ENCODE results near the gene FOXK1.
A peak's percentile ranks its signal among the peaks of the same experiment; 100 is the strongest.

Gene FOXK1

GRCh38 chr7:4745971-4746919 is 64.2 kb downstream of the FOXK1 start:
- no peak for DNase-seq

GRCh38 chr7:4747013-4747412 is 64.9 kb downstream of the FOXK1 start:
- no peak for DNase-seq

DNA sequence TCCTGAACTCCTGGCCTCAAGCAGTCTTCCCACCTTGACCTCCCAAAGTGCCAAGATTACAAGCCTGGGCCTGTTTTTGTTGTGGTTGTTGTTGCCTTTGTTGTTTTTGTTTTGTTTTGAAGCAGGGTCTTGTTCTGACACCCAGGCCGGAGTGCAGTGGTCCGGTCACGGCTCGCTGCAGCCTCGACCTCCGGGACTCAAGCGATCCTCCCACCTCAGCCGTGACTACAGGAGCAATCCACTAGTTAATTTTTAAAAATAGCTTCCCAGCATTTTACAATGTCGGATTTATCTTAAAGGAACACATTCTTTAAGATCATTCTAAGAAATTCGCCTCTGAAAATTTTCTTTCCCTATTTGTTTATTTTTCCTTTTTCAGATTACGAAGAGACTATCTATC is 65.7 kb downstream of the FOXK1 start:
- DNase-seq, result no peak

DNA sequence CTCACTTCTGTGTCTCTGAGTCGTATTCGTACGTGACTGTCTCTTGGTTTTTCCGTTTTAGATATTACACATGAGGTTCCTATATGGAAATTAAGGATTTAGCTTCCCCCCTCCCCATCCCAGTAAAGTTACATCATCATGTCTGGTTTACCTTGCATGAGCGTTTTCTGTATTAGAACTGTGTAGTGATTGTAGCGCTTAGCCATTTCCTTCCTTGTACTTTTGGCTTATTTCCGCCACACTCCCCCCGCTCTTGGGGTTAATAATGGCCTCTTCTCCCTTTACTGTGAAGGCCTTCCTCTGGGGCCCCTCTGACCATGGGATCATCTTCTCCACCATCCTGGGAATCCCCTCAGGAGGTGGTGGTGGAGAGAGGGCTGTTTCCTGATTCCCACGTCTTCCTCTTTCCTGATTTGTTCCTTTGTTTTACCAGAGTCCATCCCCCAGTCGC is 66.2 kb downstream of the FOXK1 start:
- DNase-seq, result no peak

DNA sequence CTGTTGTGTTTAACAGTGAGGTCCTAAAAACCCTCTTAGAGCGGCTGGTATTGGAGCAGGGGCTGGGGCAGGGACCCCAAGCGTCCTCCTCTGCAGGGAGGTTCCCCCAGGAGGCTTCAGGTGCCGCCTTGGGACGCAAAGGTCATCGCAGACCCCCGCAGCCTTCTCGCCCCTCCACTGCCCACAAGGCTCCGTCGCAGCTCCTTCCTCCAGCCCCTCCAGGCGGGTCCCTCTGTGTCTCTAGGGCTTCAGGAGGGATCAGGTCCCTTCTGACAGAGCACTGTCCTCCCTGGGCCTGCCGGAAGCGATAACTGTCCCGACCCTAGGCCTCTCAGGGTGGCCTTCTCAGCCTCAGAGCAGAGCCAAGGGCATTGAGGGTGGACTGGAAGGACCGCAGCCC is 67.3 kb downstream of the FOXK1 start:
- DNase-seq, result no peak

GRCh38 chr7:4749798-4750197 is 67.7 kb downstream of the FOXK1 start:
- no peak for DNase-seq

GRCh38 chr7:4751398-4751947 is 69.4 kb downstream of the FOXK1 start:
- DNase-seq, result no peak

GRCh38 chr7:4753598-4754432 is 71.7 kb downstream of the FOXK1 start:
- DNase-seq, result peak; percentile 33

DNA sequence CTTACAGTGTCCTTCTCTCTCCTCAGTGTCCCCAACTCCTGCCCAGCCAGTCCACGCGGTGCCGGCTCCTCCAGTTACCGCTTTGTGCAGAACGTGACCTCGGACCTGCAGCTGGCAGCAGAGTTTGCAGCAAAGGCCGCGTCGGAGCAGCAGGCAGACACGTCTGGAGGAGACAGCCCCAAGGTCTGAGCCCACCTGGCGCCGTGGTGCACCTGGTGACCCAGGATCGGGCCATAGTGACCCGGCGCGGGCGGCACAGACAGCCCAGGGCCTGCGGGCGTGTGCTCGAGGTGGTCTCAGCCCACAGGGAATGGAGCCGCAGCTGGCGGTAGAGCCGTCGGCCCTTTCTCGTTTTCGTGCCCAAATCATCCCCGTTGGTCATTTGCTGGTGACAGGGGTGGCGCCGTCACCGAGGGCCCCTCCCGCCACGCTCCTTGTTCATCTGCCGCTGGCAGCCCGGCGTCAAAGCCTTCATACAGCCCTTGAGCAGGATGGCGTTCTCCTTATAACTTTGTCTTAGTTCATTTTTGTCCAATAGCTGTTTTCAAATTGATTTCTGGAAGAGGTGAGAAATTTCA is 72.4 kb downstream of the FOXK1 start:
- no peak for DNase-seq

GRCh38 chr7:4755045-4755444 is 73.0 kb downstream of the FOXK1 start:
- DNase-seq, result no peak

GRCh38 chr7:4758111-4758510 is 76.0 kb downstream of the FOXK1 start:
- DNase-seq, result no peak

GRCh38 chr7:4758791-4759190 is 76.7 kb downstream of the FOXK1 start:
- no peak for DNase-seq

DNA sequence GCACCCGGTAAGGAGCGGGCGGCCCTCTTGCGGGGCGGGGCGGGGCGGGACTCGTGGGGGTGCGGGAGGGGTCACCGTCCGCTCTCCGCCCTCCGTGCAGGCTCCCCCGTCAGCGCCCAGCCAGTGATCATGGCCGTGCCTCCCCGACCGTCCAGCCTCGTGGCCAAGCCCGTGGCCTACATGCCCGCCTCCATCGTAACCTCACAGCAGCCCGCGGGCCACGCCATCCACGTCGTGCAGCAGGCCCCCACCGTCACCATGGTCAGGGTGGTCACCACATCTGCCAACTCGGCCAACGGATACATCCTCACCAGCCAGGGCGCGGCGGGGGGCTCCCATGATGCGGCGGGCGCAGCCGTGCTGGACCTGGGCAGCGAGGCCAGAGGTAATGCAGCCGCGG is 77.1 kb downstream of the FOXK1 start:
- no peak for DNase-seq

DNA sequence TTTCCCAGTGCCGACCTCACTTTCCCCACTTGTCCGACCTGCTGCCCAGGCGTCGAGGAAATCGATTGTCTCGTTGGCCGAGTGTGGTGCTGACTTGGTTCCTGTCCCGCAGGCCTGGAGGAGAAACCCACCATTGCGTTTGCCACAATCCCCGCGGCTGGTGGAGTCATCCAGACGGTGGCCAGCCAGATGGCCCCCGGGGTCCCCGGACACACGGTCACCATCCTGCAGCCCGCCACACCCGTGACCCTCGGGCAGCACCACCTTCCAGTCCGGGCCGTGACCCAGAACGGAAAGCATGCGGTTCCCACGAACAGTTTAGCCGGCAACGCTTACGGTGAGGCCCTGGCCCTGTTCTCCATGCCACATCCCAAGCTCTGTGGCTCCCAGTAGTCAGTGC is 78.9 kb downstream of the FOXK1 start:
- no peak for DNase-seq

DNA sequence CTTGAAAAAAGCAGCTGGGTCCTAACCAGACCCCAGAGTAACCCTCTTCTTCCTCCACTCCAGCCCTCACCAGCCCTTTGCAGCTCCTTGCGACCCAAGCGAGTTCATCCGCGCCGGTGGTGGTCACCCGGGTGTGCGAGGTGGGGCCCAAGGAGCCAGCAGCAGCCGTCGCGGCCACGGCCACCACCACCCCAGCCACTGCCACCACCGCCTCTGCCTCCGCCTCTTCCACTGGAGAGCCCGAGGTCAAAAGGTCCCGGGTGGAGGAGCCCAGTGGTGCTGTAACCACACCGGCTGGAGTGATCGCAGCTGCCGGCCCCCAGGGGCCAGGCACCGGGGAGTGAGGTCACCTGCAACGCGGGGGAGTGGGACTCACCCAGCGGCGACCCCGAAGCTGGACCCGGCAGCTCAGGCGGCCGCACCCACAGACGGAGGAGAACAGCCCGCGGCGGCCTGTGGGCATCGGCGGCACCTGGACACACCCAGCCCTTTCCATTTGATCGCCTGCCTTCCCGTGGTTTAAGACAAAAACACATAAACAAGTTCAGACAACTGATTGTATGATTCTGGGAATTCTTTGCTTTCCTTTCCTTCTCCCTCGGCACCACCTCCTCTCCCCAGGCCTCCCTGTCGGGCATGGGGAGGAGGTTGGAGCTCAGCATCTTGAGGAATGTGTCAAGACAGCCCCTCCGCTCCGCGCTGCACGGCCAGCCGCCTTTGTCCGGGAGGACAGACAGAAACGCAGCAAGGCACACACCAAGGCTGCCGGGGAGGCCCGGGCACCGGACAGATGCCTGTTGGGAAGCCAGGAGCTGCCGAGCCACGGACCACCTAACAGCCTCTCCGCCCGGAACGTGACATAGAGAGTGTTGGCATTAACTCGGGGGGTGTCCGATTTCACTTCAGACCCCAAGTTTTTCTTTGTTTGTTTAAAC is 80.3 kb downstream of the FOXK1 start:
- no peak for DNase-seq

GRCh38 chr7:4763091-4763793 is 81.1 kb downstream of the FOXK1 start:
- no peak for DNase-seq

DNA sequence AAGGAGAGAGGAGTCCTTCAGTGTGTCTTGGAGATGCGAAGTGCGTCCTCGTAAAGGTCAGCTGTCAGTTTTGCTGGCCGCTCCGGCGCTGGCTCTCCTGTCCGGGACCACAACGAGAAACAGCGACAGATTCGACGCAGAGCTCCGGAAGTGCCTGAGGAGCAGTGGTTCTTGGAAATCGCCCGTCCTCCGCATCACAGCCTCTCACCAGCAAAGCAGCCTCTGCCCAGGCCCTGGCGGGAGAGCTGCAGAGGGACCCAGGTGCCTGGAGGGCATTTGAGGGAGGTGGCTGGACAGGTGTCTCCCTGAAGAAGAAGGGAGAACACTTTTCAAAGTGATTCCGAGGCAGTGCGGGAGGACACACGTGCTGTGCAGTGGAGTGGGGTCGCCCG is 81.7 kb downstream of the FOXK1 start:
- DNase-seq, result no peak

DNA sequence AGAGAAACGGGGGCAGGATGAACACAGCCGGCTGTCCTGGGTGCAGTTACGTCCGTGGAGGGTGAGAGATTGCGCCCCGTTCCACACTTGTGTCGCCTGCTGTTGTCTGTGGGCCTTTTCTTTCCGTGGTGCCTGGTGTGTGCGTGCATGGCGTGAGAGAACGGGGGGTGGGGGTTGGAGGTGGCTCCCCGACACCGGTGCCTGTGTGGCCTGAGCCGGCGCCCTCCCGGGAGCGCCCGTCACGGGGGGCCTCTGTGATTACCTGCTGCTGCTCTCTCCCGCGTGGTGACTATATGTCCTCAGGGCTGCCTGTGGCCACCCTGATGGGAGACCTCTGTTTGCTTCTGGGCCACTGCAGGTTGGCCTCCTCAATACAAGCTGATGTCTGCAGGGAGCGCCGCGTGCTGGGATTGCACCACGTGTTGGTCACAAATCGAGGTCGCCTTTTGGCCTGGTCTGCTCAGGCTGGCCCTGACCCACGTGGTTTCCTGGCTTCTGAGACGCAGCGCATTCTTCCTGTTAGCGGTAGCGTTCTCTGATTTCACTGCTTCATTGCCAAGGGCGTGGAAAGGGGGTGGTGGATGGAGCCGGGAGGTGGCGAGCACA is 82.4 kb downstream of the FOXK1 start:
- DNase-seq, result no peak

- no peak for DNase-seq
These were observed 83.8 kb downstream of the FOXK1 start for GRCh38 chr7:4765776-4766490.
